Stimulated activated CD8-positive, alpha-beta memory T cell treated with anti-CD3 and anti-CD28 coated beads, Interleukin-4, amount 100 ng/mL, for 24 hours (primary cell): ENCODE data around the gene ITGB3BP.

Experiments used
- DNase-seq: peaks from one replicate; pipeline ENCODE4 v3.0.0-alpha.2; 2020; ENCODE audit warnings: low read depth

ITGB3BP gene

GRCh38 chr1:63418101-63418500 is 104.9 kb downstream of the ITGB3BP start:
- no peak for DNase-seq

- DNase-seq: no peak
Observed at GRCh38 chr1:63414691-63415365, 108.2 kb downstream of the ITGB3BP start.

GRCh38 chr1:63413394-63413793 is 109.6 kb downstream of the ITGB3BP start:
- DNase-seq: no peak

- DNase-seq: no peak
Observed at GRCh38 chr1:63411066-63411465, 112.0 kb downstream of the ITGB3BP start.

- DNase-seq: no peak
Observed at GRCh38 chr1:63408331-63408730, 114.7 kb downstream of the ITGB3BP start.

GRCh38 chr1:63407002-63407401 is 116.0 kb downstream of the ITGB3BP start:
- no peak for DNase-seq

GRCh38 chr1:63405987-63406386 is 117.0 kb downstream of the ITGB3BP start:
- DNase-seq: no peak

GRCh38 chr1:63405021-63405420 is 118.0 kb downstream of the ITGB3BP start:
- no peak for DNase-seq

GRCh38 chr1:63403386-63403785 is 119.6 kb downstream of the ITGB3BP start:
- no peak for DNase-seq

GRCh38 chr1:63401945-63402344 is 121.1 kb downstream of the ITGB3BP start:
- no peak for DNase-seq
